Measurements from ENCODE around the gene RBM42.

RBM42 gene

DNA sequence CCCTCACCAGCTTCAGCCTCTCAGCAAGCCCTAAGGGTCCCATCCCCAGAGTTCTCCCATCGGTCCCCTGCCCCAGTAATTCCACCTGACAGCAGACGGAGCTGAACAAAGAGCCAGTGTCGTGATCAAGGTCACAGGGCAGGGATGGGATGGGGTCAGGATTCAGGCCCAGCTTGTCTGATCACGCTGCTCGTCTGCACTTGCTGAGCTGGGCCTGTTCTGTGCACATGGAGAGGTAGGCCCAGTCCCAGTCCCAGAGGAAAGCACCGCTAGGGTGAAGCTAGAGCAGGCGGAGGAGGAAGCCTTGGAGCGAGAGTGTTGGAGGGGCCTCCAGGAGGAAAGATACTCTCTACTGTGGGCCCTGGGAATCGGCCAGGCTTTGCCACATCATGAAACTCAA, 7.1 kb upstream of the RBM42 start:
- no peak for DNase-seq (ENCODE audit: low read depth)

DNA sequence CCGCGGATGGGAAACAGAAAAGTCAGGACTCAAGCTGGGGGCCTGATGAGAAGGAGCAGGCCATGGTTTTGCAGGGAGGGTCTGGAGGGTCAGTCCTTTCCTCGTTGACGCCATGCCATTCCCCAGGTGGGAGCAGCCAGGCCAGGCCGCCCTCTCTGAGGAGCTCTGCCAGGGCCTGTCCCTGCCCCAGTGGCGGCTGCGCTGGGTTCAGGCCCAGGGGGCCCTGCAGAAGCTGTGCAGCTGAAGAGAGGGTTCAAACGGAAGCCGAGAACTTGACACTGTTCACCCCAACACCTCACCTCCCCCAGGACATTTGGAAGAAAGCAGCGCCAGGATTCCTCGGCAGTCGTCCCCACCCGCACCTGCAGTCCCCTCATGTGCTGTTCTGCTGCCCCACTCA, 6.1 kb upstream of the RBM42 start:
- DNase-seq (ENCODE audit: low read depth): no peak

DNA sequence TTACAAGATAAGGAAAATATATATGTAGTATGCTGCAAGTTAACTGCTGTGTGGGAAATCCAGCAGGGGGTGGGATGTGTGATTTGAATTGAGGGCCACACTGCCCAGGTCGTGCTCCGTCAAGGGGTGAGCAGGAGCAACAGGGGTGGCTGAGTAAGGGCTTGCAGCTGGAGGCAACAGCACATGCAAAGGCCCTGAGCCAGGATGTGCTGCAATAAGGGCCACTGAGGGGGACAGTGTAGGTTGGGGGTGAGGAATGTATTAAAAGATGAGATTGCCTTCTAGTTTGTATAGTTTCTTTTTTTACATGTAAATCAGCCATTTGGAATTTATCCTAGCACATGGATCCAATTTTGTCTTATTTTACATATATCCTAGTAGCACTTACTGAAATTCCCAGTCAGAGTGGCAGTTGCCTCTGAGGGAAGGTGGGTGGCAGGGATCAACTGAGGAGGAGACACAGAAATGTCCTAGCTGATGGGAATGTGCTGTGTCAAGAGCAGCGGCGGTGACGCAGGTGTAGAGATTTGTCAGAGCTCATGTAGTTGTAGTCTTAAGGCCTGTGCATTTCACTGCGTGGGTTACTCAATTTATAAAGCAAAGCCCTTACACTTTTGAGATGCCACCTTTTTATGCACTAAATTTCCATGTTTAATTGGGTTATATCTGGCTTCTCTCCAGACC, 5.4 kb upstream of the RBM42 start:
- DNase-seq (ENCODE audit: low read depth): no peak

DNA sequence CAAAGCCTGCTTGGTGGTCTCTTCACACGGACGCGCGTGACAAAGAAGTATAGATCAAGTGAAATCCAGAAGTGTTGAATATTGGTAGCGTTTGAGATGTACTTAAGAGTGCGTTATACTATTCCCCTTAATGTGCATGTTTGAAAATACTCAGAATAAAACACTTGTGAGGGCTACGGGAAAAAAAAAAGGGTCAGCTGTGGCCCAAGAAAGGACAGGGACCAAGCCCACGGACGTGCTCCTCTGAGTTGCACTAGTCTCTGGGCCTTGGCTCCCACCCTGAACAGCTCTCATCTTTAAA, 622 bp upstream of the RBM42 start:
- no peak for DNase-seq (ENCODE audit: low read depth)

DNA sequence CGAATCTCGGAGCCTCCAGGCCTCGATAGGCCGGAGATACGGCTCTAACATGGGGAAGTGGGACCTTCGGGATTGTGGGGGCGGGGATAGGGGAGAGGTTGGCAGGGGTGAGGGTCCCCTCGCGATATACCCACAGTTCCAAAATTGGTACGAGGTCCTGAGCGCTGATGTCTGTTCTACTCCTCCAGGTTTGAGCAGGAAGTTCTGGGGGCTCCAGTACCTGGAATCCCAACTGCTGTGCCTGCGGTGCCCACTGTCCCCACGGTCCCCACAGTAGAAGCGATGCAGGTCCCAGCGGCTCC, 447 bp downstream of the RBM42 start:
- DNase-seq (ENCODE audit: low read depth): no peak

DNA sequence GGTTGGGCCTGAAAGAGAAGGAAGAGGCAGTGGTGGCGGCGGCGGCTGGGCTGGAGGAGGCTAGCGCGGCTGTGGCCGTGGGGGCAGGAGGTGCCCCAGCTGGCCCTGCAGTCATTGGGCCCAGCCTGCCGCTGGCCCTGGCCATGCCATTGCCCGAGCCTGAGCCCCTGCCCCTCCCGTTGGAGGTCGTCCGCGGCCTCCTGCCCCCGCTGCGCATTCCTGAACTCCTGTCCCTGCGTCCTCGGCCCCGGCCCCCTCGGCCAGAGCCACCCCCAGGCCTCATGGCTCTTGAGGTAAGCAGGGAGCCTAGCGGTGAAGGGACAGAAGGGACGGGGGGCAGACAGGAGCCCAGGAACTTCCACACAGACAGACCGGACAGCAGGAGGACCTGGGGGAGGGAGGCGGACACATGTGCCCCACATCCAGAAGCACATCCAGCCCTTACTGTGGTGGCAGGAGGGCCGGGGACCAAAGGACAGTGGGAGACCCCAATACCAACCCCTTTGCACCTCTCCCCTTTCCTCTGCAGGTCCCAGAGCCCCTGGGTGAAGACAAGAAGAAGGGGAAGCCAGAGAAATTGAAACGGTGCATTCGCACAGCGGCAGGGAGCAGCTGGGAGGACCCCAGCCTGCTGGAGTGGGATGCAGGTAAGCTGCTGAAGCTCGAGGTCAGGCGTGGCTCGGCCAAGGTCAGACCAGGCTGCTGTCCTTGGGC, 5.0 kb downstream of the RBM42 start:
- no peak for DNase-seq (ENCODE audit: low read depth)

DNA sequence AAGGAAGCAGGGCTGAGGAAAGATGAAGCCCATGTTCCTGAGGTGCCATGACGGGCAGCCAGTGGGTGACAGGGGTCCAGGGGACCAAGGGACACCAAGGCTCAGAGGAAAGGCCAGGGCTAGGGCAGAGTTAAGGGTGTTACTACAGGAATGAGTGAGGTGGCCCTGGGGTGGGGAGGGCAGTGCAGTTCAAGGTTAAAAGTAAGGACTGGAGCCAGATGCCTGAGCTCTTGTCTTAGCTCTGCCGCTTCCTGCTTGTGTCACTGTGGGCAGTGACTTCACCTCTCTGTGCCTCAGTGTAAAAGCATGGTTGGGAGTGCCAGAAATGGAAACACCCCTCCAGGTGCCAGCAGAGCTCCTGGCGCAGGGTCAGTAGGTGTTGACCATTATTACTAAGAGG, 7.8 kb downstream of the RBM42 start:
- DNase-seq (ENCODE audit: low read depth): no peak

DNA sequence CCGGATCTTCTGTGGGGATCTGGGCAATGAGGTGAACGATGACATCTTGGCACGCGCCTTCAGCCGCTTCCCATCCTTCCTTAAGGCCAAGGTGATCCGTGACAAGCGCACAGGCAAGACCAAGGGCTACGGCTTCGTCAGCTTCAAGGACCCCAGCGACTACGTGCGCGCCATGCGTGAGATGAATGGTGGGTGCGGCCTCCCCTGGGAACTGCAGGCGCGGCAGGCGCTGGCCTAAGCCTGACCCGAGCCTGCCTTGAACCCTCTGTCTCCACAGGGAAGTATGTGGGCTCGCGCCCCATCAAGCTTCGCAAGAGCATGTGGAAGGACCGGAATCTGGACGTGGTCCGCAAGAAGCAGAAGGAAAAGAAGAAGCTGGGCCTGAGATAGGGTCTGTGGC, 8.3 kb downstream of the RBM42 start:
- DNase-seq (ENCODE audit: low read depth): no peak

DNA sequence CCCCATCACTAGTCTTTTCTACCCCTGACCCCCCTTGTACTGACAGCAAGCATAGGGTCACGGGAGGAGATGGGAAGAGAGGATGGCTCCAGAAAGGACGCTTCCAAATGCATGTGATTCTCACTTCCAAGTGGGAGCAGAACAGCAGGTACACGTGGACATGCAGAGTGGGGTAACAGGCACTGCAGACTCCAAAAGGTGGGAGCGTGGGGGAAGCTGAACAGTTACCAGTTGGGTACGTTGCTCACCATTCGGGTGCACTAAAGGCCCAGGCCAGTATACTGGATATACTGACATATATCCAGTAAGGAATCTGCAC, 10.4 kb downstream of the RBM42 start:
- no peak for DNase-seq (ENCODE audit: low read depth)

DNA sequence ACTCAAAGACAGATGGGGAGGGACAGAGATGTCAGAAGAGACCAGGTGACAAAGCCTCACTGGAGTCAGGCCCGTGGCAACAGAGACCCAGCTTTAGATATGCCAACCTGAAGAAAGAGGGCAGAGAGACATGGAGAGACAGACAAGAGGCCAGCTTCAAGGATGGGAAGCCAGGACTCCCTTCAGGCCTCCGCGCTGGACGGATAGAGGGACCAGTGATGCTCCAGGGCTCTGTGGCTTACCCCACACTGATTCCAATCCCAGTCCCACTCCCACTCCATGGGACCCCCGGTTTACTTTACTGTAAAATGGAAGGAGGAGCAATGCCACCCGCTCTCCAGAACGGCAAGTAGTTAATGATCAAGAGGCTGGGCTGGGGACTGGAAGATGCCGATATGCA, 11.0 kb downstream of the RBM42 start:
- DNase-seq (ENCODE audit: low read depth): no peak

DNA sequence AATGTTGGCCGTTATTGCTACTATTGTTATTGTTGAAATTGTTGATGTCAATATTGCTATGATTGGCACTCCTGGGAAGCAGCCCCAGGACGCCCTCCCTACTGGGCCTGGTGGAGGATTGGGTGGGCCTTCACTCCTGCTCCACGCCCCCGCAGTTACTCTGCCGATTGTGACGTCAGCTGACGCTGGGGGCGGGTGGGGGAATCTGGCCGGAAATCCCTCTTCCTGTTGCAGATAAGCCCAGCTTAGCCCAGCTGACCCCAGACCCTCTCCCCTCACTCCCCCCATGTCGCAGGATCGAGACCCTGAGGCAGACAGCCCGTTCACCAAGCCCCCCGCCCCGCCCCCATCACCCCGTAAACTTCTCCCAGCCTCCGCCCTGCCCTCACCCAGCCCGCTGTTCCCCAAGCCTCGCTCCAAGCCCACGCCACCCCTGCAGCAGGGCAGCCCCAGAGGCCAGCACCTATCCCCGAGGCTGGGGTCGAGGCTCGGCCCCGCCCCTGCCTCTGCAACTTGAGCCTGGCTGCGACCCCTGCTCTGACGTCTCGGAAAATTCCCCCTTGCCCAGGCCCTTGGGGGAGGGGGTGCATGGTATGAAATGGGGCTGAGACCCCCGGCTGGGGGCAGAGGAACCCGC, 12.8 kb downstream of the RBM42 start, which contains the start of gene ETV2:
Gene ETV2, plus strand, starts transcription at position 231 of the 637 bp plus-strand sequence. CDS start 716 bp downstream, outside the sequence.
- peak; percentile 28 for DNase-seq (ENCODE audit: low read depth)

DNA sequence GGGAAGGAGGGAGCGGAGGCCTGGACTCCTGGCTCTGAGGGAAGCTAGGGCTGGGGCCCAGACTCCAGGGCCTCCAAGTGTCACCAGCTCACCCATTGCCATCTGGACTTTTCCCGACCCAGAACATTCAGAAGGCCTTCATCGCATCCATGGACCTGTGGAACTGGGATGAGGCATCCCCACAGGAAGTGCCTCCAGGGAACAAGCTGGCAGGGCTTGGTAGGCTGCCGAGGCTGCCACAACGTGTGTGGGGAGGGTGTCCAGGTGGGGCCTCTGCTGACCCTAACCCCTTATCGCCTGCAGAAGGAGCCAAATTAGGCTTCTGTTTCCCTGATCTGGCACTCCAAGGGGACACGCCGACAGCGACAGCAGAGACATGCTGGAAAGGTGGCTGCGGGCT, 13.5 kb downstream of the RBM42 start:
- no peak for DNase-seq (ENCODE audit: low read depth)

DNA sequence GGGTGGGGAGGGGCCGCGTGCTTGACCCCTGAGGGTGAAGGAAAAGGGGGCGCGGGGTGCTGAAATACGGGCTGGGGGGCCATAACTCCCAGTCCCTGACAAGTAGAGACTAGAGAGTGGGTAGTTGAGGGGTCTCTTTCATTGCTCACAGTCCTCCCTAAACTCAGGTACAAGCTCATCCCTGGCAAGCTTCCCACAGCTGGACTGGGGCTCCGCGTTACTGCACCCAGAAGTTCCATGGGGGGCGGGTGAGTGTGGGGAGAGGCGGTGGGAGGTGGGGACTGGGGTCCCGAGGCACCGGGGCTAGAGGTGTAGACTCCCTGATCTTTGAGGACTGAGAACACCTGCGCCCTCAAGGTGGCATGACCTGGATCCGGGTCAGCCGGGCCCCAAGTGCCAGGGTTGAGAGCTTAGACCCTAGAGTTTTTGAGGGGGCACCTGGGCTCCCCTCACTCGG, 14.0 kb downstream of the RBM42 start:
- DNase-seq (ENCODE audit: low read depth): no peak

DNA sequence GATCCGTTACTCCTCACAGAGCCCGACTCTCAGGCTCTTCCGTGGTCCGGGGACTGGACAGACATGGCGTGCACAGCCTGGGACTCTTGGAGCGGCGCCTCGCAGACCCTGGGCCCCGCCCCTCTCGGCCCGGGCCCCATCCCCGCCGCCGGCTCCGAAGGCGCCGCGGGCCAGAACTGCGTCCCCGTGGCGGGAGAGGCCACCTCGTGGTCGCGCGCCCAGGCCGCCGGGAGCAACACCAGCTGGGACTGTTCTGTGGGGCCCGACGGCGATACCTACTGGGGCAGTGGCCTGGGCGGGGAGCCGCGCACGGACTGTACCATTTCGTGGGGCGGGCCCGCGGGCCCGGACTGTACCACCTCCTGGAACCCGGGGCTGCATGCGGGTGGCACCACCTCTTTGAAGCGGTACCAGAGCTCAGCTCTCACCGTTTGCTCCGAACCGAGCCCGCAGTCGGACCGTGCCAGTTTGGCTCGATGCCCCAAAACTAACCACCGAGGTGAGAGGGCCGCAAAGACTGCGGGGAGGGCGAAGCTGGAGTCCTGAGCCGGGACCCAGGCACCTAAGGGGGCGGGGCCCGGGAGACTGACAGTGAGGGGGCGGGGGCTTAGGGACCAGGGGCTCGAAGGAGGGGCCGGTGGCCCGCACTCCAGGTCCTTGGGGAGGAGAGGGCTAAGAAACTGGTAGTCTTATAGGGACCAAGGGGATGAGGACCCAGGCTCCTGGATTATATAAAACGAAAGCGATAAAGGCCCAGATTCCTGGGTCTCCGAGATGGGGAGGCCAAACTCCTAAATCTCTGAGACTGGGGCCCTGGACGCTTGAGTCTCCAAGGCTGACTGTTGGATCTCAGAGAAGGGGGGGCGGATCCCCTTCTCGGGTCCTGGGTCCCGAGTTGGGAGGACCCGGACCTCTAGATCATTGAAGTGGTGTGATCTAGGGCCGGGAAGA, 14.7 kb downstream of the RBM42 start:
- peak; percentile 65 for DNase-seq (ENCODE audit: low read depth)

DNA sequence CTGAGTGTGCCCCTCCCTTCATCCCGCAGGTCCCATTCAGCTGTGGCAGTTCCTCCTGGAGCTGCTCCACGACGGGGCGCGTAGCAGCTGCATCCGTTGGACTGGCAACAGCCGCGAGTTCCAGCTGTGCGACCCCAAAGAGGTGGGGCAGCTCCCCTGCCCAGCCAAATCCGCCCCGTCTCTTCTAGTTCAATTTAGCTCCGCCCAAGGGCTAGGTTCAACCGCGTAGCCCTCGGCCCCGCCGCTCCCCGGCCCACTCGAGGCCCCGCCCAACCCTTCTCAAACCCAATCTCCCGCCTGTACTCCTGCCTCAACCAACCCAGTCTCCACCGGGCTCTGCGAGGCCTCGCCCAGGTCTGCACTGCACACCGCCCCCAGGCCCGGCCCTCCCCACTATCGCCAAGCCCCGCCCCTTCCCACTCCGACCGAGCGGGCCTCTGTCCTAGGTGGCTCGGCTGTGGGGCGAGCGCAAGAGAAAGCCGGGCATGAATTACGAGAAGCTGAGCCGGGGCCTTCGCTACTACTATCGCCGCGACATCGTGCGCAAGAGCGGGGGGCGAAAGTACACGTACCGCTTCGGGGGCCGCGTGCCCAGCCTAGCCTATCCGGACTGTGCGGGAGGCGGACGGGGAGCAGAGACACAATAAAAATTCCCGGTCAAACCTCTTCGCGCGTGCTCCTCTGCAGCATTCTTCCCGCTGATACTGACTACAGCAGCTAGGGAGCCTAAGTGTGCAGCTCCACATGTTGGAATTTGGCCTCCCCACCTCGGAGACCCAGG, 15.6 kb downstream of the RBM42 start:
- DNase-seq (ENCODE audit: low read depth): peak; percentile 92

DNA sequence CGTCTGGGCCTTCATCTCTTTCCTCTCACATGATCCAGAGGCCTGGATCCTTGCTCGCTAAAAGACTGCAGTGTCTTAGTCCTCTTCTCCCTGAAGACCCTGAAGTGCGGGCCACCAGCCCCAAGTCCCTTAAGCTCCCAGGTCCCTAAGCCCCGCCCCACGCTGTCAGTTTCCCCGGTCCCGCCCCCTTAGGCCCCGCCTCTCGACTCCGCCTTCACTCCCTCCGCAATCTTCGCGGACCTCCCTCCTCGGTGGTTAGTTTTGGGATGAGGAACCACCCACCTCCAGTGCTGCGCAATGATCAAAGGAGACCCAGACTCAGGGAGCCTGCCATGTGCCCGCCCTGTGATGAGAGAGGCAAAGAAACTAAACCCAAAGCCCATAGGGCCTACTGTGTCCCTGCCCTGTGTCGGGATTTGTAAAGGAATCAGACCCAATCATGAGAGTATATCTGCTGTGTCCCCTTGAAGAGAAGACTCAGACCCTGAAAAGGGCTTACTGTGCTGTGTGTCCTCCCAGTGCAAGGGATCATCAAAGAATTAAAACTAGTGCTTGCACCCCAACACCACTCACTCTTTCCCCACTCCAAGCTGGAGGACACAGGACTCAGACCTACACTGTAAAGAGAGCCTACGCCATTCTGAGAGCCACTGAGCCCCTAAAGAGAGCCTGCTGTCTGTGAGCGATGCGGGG, 16.3 kb downstream of the RBM42 start:
- DNase-seq (ENCODE audit: low read depth): peak; percentile 42

DNA sequence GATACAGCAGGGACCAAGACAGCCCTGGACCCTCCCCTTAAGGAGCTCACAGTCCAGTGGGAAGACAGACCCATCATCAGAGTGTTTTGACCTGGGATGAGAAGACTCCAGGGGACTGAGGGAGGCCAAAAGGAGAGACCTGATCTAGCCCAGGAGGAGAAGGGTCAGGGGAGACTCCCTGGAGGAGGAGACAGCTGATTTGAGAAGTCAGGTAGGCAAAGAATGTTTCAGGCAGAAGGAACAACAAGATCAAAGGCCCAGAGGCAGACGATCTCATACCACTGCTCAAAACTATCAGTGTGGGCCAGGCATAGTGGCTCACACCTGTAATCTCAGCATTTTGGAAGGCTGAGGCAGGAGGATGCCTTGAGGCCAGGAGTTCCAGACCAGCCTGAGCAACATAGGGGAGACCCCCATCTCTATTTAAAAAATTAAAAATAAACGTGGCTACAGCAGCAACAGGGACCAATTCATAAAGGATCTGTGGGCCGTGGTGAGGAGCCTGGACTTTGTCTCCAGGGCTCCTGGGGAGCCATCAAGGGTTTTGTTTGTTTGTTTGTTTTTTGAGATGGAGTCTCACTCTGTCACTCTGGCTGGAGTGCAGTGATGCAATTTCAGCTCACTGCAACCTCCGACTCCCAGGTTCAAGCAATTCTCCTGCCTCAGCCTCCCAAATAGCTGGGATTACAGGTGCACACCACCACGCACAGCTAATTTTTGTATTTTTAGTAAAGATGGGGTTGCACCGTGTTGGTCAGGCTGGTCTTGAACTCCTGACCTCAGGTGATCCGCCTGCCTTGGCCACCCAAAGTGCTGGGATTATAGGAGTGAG, 17.1 kb downstream of the RBM42 start:
- no peak for DNase-seq (ENCODE audit: low read depth)

DNA sequence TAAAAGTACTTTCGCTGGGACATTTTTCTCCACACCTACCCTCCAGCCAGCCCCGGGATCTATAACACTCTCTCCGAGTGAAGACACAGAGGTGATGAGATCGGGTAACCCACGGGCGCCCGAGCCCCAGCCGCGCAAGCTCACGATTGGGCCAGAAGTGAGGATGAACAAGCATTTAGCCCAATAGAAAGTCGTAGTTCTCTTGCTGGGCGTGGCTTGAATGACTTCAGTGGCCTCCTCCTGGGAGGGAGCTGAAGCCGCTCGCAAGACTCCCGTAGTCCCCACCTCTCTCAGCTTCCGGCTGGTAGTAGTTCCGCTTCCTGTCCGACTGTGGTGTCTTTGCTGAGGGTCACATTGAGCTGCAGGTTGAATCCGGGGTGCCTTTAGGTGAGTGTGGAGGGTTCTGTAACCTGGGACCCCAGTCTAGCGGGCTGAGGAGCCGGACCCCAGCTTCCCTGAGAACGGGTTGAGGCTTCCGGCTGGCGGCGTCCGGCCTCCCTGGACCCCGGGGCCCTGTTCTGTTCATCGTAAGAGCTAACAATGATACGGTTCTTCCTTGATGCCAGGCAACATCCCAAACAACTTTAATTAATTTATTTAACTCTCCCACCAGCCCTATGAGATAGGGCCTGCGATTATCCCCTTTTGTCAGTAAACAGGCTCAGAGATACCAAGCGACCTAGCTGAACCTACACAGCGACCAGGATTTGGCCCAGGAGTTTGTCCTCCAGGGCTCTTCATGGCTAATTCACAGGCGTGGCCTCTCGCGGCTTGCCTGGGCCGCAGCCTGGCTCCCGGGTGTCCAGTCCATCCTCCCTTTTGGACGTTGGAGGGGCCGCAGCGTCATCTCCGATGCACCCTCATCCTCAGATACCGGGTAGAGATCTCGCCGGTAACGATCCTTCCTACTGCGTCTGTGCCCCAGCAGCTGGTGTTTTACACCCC, 19.5 kb downstream of the RBM42 start, which contains the start of gene COX6B1:
Gene COX6B1, plus strand, starts transcription at position 307 of the 945 bp plus-strand sequence. CDS start 2,921 bp downstream, outside the sequence.
- DNase-seq (ENCODE audit: low read depth): peak; percentile 89

DNA sequence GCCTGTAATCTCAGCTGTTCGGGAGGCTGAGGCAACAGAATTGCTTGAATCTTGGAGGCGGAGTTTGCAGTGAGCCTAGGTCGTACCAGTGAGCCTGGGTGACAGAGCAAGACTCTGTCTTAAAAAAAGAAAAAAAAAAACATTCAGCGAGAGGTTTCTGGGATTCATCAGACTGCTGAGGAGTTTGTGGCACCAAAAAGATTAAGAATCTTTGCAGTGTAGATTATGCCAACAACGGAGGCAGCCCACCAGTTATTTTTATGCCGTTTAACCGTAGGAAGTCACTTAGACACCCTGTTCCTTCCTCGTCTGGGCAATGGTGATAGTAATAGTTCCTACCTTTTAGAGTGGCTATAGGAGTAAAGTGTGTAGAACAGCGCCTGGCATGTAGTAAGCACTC, 21.7 kb downstream of the RBM42 start:
- DNase-seq (ENCODE audit: low read depth): no peak

All from activated gamma-delta T cell treated with anti-CD3 and anti-CD28 coated beads, Interleukin-2, amount 50 U/mL, for 16 hours (primary cell).